ENCODE data around the gene NGRN.
"Not testable (repeated sequence)": the region's sequence is repeated elsewhere in the genome, so short reads cannot be mapped to it uniquely, and the experiment has no call there.

The NGRN gene

DNA sequence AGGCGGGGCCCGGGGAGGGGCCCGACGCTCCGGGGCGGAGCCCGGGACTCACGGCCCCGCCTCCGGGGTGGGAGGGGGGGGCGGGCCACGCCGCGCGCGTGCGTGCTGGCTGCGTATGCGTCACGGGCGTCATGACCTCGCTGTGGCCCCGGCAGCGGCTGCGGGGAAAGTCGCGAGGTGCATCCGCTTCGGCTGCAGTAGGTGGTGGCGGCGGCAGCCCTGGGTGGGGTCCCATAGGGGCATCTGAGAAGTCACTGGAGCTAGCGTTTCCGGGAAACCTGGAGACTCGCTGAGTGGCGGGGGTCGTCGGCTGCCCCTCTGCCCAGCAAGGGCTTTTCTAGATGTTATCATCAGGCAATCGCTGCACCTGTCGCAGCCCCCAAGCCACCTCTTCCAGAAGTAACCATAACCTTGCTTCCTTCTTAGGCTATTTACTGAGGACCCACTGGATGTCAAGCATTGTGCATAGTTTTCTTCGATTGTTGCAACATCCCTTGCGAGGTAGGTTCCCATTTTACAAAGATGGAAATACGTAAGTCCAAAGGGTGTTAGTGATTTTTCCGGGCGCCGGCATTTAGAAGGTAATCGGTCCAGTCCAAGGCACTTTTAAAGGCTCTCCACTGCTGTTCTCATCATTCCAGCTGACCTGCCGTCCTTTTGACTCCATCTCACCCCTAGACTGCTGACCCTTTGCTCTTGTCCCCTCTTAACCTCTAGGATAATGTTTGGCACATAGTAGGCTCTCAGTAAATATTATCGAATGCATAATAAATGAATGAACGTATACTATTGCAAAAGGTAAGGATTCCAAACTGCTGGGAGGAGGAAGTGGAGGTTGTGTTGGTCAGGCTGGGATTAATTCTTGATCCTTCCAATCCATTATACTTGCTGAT, 31.1 kb upstream of the NGRN start, which contains the start of gene GDPGP1:
TSS of gene GDPGP1 (plus strand) at position 114 of the 893 bp plus-strand sequence. CDS start 6,700 bp downstream, outside the sequence.
- DNase-seq: peak; percentile 91

GRCh38 chr15:90239371-90239770, 26.1 kb upstream of the NGRN start:
- DNase-seq: no peak

DNA sequence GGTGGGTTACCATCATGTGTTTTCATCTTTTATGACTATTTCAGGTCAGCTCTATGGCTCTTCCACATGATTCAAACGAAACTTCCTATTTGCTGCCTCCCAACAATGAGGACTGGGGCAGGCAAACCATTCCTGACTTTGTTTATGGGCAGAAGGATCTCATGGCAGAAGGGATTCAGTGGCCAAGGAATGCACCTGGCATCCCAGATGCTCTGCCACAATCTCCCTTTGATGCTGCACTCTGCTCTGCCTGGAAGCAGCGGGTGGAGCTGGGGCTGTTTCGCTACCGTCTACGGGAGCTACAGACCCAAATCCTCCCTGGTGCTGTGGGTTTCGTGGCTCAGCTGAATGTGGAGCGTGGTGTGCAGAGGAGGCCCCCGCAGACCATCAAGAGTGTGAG, 24.6 kb upstream of the NGRN start:
- DNase-seq: no peak

DNA sequence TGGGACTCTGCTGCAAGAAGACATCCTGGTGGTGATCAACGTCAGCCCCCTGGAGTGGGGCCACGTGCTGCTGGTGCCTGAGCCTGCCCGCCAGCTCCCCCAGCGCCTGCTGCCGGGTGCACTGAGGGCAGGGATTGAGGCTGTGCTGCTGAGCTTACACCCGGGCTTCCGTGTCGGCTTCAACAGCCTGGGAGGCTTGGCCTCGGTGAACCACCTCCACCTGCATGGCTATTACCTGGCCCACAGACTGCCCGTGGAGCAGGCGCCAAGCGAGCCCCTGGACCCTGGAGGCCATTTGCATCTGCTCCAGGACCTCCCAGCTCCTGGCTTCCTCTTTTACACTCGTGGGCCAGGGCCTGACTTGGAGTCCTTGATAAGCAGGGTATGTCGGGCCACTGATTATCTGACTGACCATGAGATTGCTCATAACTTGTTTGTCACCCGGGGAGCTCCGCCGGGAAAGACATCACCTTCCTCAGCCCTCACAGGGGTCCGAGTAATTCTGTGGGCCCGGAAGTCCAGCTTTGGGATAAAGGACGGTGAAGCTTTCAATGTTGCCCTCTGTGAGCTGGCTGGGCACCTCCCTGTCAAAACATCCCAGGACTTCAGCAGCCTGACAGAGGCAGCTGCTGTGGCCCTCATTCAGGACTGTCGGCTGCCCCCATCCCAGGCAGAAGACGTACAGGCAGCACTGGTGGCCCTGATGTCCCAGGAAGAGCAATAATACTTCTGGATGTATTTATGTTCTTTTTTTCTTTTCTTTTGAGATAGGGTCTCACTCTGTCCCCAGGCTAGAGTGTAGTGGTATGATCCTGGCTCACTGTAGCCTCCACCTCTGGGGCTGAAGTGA, 23.9 kb upstream of the NGRN start:
- DNase-seq: no peak

DNA sequence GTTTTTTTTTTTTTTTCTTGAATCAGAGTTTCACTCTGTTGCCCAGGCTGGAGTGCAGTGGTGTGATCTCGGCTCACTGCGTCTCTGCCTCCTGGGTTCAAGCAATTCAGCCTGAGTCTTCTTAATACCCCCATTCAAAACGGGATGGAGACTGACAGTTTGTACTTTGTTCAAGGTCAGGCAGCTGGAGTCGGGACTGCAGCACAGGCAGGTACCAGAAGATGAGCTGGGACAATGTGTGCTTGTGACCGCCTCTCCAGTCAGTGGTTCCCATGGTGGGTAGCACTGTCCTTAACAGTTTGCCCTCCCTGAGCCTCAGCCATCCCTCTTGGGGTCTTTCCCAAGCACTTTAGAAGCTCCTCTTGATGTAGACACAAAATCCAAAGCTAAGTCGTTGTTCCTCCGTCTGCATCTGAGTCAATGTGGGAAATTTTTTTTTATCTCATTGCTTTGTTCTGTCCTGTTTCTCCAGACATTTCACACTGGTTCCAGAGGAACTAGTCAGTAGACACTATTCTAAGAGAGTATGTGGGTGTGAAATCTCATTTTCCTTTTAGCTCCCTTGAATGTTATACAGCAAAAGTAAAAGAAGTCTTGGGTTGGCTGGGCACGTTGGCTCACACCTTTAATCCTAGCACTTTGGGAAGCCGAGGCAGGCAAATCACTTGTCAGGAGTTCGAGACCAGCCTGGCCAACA, 21.4 kb upstream of the NGRN start:
- DNase-seq: no peak

DNA sequence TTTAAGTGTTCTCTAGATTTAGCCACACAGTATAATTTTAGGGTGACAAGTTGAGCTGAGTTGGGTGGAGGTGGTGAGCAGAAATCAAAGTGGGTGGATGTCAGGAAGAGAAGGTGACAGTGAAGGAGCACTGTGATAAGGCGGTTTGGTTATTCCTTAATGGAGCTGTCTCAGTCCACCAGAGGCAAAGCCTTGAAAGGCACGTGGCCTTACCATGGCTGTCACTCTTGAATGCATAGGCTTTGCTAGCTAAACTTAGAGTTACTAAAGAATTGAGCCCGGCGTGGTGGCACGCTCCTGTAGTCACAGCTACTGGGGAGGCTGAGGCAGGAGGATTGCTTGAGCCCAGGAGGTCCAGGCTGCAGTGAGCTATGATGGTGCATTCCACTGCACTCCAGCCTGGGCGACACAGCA, 16.7 kb upstream of the NGRN start:
- DNase-seq: no peak

GRCh38 chr15:90249203-90249863, 16.1 kb upstream of the NGRN start, which contains the start of gene TTLL13:
Gene TTLL13, plus strand, starts transcription at chr15:90249556. Its CDS starts 1,075 bp downstream, at chr15:90250631.
- DNase-seq: peak; percentile 69

DNA sequence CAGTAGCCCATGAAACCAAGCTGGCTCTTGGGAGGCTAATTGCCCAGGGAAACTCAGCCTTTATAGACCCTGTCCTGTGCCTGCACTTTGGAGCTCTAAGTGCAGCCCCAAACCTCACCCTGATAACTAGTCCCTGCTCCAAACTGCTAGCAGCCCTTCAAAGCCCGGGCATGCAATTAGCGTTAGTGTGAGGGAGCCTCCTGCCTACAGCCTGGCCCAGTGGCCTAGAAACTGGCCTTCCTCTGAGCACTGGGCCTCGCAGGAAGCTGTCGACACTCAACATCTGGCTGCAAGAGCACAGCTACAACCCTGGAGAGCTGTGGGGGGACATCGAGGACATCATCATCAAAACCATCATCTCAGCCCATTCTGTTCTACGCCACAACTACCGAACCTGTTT, 7.7 kb upstream of the NGRN start:
- DNase-seq: no peak

GRCh38 chr15:90259524-90259923, 5.9 kb upstream of the NGRN start:
- no peak for DNase-seq

GRCh38 chr15:90260731-90261130, 4.7 kb upstream of the NGRN start:
- DNase-seq: not testable (repeated sequence)

- DNase-seq: no peak
Observed at GRCh38 chr15:90261811-90262210, 3.7 kb upstream of the NGRN start.

DNA sequence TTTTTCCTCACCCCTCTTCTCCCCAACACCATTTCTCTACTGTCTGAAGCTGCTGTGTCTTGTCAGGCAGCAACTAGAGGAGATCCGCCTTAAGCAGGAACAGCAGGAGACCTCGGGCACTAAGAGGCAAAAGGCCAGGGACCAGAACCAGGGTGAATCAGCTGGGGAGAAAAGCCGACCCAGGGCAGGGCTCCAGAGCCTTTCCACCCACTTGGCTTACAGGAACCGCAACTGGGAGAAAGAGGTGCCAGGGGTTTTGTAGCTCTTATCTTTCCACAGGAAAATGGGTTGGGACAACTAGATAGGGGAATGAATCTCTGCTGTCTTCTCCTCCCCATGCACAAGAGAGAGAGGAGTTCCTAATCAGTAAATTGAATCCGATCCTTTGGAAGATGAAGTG, 3.0 kb upstream of the NGRN start:
- DNase-seq: no peak

GRCh38 chr15:90264671-90265070, 801 bp upstream of the NGRN start:
- peak; percentile 33 for DNase-seq

DNA sequence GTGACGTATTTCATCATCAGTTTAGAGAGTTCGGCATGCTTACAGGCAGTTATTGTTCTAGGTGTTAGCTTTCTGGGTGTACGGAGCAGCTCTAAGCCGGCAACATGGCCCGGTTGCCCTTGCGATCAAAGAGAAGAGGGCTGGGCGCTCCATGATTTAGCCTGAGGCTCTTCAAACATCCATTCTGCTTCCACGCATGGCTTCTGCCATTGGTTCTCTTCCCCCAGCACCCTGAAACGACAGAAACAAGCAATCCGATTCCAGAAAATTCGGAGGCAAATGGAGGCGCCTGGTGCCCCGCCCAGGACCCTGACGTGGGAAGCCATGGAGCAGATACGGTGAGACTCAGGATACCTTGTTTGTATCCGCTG, 574 bp downstream of the NGRN start:
- DNase-seq: peak; percentile 28

DNA sequence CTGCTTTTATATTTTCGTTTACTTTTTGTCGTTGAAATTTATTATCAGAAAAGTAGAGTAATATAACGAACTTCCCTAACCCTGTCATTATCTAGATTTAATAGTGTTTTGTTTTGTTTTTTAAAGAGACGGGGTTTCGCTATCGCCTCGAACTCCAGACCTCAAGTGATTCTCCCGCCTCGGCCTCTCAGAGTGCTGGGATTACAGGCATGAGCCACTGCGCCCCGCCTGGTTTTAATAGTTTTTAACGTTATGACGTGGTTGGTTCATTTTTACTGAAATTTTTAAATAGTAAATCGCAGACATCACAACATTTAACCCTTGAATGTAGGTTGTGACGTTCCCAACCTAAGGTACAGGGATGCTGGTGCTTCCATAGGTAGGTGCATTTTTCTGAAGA, 1.0 kb downstream of the NGRN start:
- no peak for DNase-seq

- no peak for DNase-seq
Observed at GRCh38 chr15:90268415-90268814, 2.9 kb downstream of the NGRN start.

GRCh38 chr15:90270502-90271150, 5.2 kb downstream of the NGRN start:
- no peak for DNase-seq

DNA sequence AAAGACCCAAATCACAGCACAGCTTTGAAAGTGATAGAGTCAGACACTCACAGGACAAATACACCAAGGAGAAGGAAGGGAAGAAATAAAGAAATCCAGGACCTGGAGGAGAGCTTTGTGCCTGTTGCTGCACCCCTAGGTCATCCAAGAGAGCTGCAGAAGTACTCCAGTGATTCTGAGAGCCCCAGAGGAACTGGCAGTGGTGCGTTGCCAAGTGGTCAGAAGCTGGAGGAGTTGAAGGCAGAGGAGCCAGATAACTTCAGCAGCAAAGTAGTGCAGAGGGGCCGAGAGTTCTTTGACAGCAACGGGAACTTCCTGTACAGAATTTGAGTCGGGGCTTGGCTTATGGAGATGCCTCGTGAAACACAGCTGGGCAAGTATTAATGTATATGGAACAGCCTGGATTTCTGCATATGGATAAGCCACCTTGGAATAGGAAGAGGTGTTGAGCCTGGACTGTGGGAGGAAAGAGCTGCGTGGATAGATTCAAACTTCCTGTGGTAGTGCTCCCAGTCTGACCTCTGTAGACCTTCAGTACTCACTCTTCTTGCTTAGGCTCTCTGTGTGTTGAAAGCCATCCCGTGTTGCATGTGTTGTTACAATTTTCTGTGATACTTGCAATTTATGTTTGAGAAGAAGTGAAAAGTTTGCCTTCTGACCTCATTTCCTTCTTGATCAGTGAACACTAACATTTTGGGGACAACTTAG, 6.1 kb downstream of the NGRN start:
- no peak for DNase-seq

DNA sequence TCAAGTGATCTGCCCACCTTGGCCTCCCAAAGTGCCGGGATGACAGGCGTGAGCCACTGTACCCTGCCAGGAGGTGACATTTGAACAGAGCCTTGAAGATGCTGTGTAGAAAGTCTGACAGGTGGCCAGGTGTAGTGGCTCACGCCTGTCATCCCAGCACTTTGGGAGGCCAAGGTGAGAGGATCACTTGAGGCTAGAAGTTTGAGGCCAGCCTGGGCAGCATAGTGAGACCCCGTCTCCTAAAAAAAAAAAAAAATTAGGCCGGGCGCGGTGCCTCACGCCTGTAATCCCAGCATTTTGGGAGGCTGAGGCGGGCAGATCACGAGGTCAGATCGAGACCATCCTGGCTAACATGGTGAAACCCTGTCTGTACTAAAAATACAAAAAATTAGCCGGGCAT, 13.0 kb downstream of the NGRN start:
- not testable (repeated sequence) for DNase-seq

DNA sequence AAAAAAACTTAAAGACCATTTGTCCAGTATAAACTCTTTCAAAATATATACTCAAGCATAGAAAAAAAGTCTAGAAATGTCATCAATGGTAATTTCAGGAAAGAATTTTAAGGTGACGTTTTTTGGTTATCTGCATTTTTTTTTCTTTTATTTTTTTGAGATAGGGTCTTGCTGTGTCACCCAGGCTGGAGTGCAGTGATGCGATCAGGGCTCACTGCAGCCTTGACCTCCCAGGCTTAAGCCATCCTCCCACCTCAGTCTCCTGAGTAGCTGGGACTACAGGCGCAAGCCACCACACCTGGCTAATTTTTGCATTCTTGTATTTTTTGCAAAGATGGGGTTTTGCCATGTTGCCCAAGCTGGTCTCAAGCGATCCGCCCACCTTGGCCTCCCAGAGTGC, 15.3 kb downstream of the NGRN start:
- not testable (repeated sequence) for DNase-seq

GRCh38 chr15:90281637-90282036, 16.2 kb downstream of the NGRN start:
- DNase-seq: not testable (repeated sequence)

All from stimulated activated naive CD4-positive, alpha-beta T cell treated with Interleukin-2 at 50 U/mL for 16 hours (primary cell).